GM19240 (cell line): ENCODE results near the gene FBLN1.
A peak's percentile ranks its signal among the peaks of the same experiment; 100 is the strongest.
"Not testable (repeated sequence)": the region's sequence is repeated elsewhere in the genome, so short reads cannot be mapped to it uniquely, and the experiment has no call there.

ENCODE experiments used
- DNase-seq: peaks from one replicate; pipeline ENCODE4 v3.0.0; 2011; ENCODE audit warnings: low spot score; ENCODE audit not compliant: insufficient read length

The FBLN1 gene

GRCh38 chr22:45546333-45547015, 43.8 kb downstream of the FBLN1 start:
- no peak for DNase-seq

GRCh38 chr22:45547016-45547345, 44.3 kb downstream of the FBLN1 start:
- no peak for DNase-seq

GRCh38 chr22:45547731-45548130, 45.0 kb downstream of the FBLN1 start:
- no peak for DNase-seq

- DNase-seq: no peak
These were observed 45.7 kb downstream of the FBLN1 start for GRCh38 chr22:45548247-45548840.

GRCh38 chr22:45548991-45549761, 46.5 kb downstream of the FBLN1 start:
- DNase-seq: no peak

GRCh38 chr22:45549762-45550378, 47.2 kb downstream of the FBLN1 start:
- DNase-seq: no peak

- no peak for DNase-seq
These were observed 47.7 kb downstream of the FBLN1 start for GRCh38 chr22:45550416-45550815.

- no peak for DNase-seq
These were observed 48.2 kb downstream of the FBLN1 start for GRCh38 chr22:45550891-45551290.

GRCh38 chr22:45551310-45552016, 48.8 kb downstream of the FBLN1 start:
- DNase-seq: no peak

GRCh38 chr22:45552017-45552411, 49.3 kb downstream of the FBLN1 start:
- DNase-seq: no peak

GRCh38 chr22:45552580-45553350, 50.1 kb downstream of the FBLN1 start:
- no peak for DNase-seq

- peak; percentile 58 for DNase-seq
These were observed 50.8 kb downstream of the FBLN1 start for GRCh38 chr22:45553351-45554039.

- no peak for DNase-seq
These were observed 51.3 kb downstream of the FBLN1 start for GRCh38 chr22:45554040-45554406.

GRCh38 chr22:45554861-45555260, 52.2 kb downstream of the FBLN1 start:
- no peak for DNase-seq

- not testable (repeated sequence) for DNase-seq
These were observed 55.2 kb downstream of the FBLN1 start for GRCh38 chr22:45557926-45558325.

- not testable (repeated sequence) for DNase-seq
These were observed 57.4 kb downstream of the FBLN1 start for GRCh38 chr22:45560092-45560491.

- not testable (repeated sequence) for DNase-seq
These were observed 58.1 kb downstream of the FBLN1 start for GRCh38 chr22:45560761-45561160.

- DNase-seq: no peak
These were observed 59.4 kb downstream of the FBLN1 start for GRCh38 chr22:45562102-45562501.

- no peak for DNase-seq
These were observed 60.1 kb downstream of the FBLN1 start for GRCh38 chr22:45562537-45563361.
